NK-92 treated with Interleukin-12 subunit alpha and Interleukin-12 subunit beta, amount 100 ng/mL, for 24 hours (cell line): ENCODE measurements around the gene ZFC3H1.
"Not testable (repeated sequence)": the region's sequence is repeated elsewhere in the genome, so short reads cannot be mapped to it uniquely, and the experiment has no call there.

Experiments
- DNase-seq: peaks from one replicate; lab custom pipeline; 2025; lab: John Stamatoyannopoulos, UW

Gene ZFC3H1

DNA sequence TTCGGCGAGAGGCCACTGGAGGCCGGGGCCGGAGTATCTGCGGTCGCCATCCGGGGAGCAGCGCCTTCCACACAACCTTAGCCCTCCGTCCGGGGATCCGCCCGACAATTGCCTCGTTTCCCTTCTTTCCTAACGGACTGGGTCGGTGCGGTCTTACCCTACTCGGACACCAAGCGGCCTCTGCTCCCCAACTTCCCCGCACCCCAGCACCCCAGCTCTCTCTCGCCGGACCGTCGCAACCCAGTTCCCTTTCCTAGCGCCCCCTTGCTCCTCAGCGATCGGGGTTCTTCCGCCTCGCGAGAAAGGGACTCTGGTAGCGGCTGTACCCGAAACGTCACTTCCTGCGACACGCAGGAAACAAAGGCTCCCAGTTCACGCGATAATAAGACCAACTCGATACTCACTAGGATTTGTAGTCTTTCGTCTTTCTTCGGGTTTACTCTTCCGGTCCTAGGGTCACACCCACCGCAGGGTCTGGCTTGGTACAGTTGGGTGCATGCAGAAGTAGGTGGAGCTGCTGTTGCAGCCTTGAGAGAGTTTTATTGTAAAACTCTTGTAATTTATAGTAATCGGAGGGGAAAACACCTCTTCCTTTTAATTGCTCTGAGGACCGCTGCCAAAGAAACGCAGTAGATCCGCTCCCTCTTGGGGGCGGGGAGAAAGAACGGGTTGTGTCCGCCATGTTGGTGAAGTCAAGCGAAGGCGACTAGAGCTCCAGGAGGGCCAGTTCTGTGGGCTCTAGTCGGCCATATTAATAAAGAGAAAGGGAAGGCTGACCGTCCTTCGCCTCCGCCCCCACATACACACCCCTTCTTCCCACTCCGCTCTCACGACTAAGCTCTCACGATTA is at the start of gene ZFC3H1, which contains the start of gene THAP2:
ZFC3H1 (minus strand) TSS at position 288 of the 850 bp plus-strand sequence; CDS start at position 50, 238 bp downstream.
THAP2 (plus strand) TSS at position 741 of the 850 bp plus-strand sequence. CDS start 209 bp downstream, outside the sequence.
- peak; percentile 87 for DNase-seq

- DNase-seq = no peak
These were observed 46.9 kb upstream of the ZFC3H1 start for GRCh38 chr12:71710276-71711125.

- no peak for DNase-seq
These were observed 45.0 kb upstream of the ZFC3H1 start for GRCh38 chr12:71708658-71709057.

GRCh38 chr12:71704920-71705319 is 41.3 kb upstream of the ZFC3H1 start:
- no peak for DNase-seq

DNA sequence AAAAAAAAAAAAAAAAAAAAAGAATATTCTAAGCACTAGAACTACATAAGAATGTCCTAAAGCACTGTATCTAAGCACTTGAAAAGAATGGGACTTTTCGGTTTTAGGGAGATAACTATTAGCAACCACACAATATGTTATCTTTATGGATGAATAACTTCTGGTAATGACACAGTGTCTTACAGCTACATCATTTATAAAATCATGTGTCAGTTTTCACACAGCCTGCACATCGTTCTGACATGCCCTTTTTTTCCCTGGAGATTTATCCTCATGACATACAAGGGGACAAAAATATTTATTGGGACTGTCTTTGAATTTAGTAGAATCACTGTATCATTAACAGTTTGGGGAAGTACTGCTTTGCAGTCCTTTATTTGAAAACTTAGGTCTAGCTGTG is 39.6 kb upstream of the ZFC3H1 start:
- DNase-seq = no peak

- no peak for DNase-seq
These were observed 38.9 kb upstream of the ZFC3H1 start for GRCh38 chr12:71702590-71702989.

GRCh38 chr12:71702181-71702580 is 38.5 kb upstream of the ZFC3H1 start:
- not testable (repeated sequence) for DNase-seq

- no peak for DNase-seq
These were observed 32.1 kb upstream of the ZFC3H1 start for GRCh38 chr12:71695782-71696181.

GRCh38 chr12:71694099-71694820 is 30.6 kb upstream of the ZFC3H1 start:
- no peak for DNase-seq

DNA sequence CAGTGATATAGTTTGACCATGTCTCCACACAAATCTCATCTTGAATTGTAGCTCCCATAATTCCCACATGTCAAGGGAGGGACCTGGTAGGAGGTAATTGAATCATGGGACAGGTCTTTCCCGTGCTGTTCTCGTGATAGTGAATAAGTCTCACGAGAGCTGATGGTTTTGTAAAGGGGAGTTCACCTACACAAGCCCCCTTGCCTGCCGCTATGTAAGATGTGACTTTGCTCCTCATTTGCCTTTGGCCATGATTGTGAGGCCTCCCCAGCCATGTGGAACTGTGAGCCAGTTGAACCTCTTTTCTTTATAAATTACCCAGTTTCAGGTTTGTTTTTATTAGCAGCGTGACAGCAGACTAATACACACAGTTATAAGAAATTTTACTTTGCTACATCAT is 30.0 kb upstream of the ZFC3H1 start:
- DNase-seq = not testable (repeated sequence)

GRCh38 chr12:71693126-71693525 is 29.5 kb upstream of the ZFC3H1 start:
- no peak for DNase-seq

DNA sequence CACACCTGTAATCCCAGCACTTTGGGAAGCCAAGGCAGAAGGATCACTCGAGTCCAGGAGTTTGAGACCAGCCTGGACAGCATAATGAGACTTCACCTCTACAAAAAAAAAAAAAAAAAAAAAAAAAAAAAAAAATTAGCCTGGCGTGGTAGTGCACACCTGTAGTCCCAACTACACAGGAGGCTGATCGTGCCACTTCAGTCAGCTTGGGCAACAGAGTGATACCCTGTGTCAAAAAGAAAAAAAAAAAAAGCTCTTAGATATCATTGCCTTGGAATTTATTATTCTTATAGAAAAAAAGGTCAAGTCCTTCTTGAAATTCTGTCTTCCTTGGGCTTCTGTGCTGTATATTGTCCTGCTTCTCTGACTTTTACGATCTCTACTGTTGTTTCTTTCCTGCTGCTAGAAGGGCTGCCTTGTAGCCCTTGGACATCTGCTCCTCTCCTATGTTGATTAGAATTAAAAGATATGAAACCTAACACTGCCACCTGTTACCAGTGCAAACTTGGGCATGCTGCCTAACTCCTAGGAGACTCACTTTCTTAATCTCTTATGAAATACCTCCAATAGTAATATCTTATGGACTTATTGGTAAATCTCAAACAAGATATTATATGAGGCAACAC is 28.0 kb upstream of the ZFC3H1 start:
- no peak for DNase-seq

DNA sequence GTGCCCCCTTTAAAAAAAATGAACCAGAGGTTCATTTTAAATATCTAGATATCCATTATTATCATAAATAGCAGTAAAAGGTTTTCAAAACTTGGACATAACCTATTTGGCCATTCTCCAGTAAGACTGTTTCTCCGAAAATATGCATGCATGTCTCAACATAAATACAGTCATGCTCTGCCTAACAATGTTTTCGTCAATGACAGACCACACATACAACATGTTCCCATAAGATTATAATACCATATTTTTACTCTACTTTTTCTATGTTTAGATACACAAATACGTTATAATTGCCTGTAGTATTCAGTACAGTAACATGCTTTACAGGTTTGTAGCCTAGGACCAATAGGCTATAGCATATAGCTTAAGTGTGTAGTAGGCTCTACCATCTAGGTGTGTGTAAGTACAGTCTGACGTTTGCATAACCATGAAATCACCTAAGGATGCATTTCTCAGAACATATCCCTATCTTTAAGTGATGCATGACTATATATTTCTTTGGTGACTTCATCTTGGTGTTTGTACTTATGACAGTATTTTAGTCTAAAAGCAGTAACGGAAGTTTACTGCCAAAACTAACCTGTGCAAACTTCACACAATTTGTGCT is 25.4 kb upstream of the ZFC3H1 start:
- no peak for DNase-seq

GRCh38 chr12:71687172-71687571 is 23.5 kb upstream of the ZFC3H1 start:
- DNase-seq = not testable (repeated sequence)

- no peak for DNase-seq
These were observed 23.0 kb upstream of the ZFC3H1 start for GRCh38 chr12:71686658-71687025.

- DNase-seq = peak; percentile 88
These were observed 22.4 kb upstream of the ZFC3H1 start, which contains the start of gene TMEM19 for GRCh38 chr12:71685914-71686657. Gene TMEM19 (plus strand): TSS chr12:71686082. CDS start chr12:71686681, 599 bp downstream.

DNA sequence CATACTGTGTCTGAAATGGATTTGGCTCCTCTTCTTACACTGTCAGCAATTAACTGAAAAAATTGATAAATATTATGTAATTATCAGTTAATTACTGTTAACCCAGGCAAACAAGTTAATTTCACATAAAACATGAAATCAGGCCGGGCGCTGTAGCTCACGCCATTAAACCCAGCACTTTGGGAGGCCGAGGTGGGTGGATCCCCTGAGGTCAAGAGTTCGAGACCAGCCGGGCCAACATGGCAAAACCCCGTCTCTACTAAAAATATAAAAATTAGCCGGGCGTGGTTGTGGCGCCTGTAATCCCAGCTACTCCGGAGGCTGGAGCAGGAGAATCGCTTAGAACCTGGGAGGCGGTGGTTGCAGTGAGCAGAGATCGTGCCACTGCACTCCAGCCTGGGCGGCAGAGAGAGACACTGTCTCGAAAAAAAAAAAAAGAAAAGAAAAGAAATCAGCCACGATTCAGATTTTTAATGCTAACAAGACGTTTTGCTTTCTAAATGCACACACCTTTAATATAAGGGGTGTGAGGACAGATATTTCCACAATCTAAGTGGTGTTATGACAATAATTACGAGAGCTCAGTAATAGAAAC is 21.8 kb upstream of the ZFC3H1 start:
- DNase-seq = no peak

- DNase-seq = no peak
These were observed 20.4 kb upstream of the ZFC3H1 start for GRCh38 chr12:71684081-71684480.

DNA sequence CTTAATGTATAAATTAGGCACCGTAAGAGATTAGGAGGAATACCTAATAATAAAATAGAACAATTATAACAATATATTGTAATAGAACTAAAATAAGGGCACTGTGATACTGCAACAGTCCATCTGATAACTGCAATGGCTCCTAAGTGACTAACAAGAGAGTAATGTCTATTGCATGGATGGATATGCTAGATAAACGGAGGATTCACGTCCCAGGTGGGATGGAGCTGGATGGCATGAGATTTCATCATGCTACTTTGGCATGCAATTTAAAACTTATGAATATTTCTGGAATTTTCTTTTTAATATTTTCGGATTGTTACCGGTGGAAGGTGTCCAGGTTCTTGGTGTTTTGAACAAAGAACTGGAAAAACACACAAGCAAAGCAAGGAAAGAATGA is 20.0 kb upstream of the ZFC3H1 start:
- no peak for DNase-seq

GRCh38 chr12:71682466-71682865 is 18.8 kb upstream of the ZFC3H1 start:
- no peak for DNase-seq
